Duodenal mucosa (tissue), 2 donors: ENCODE results near the gene ZNF3.
A peak's percentile ranks its signal among the peaks of the same experiment; 100 is the strongest.

Experiments used
- H3K27ac ChIP-seq: one replicate; pipeline ENCODE4 v1.7.0; 2013; ENCODE audit warnings: low read depth, low read length
- H3K27me3 ChIP-seq, 2 donors: one replicate each; pipeline ENCODE4 v1.7.0; 2013; ENCODE audit warnings: low read length in 2 of 2, control low read depth in 1 of 2; ENCODE audit not compliant: insufficient read depth in 2 of 2, control insufficient read depth in 1 of 2
- H3K36me3 ChIP-seq, 2 donors: one replicate each; pipeline ENCODE4 v1.7.0; 2013; ENCODE audit warnings: low read length in 2 of 2, control low read depth in 1 of 2; ENCODE audit not compliant: insufficient read depth in 2 of 2, control insufficient read depth in 1 of 2
- H3K4me1 ChIP-seq, 2 donors: one replicate each; pipeline ENCODE4 v1.7.0; 2013; ENCODE audit warnings: low read length in 2 of 2, control low read depth in 1 of 2; ENCODE audit not compliant: insufficient read depth in 2 of 2, control insufficient read depth in 1 of 2
- H3K4me3 ChIP-seq, 2 donors: one replicate each; pipeline ENCODE4 v1.7.0; 2013; ENCODE audit warnings: low read length in 2 of 2, low read depth in 1 of 2
- H3K9ac ChIP-seq, 2 donors: one replicate each; pipeline ENCODE4 v1.7.0; 2013; ENCODE audit warnings: low read length in 2 of 2, low read depth in 1 of 2
- H3K9me3 ChIP-seq, 2 donors: one replicate each; pipeline ENCODE4 v1.7.0; 2013; ENCODE audit warnings: low read length in 2 of 2, control low read depth in 1 of 2; ENCODE audit not compliant: control insufficient read depth in 1 of 2

Gene ZNF3

DNA sequence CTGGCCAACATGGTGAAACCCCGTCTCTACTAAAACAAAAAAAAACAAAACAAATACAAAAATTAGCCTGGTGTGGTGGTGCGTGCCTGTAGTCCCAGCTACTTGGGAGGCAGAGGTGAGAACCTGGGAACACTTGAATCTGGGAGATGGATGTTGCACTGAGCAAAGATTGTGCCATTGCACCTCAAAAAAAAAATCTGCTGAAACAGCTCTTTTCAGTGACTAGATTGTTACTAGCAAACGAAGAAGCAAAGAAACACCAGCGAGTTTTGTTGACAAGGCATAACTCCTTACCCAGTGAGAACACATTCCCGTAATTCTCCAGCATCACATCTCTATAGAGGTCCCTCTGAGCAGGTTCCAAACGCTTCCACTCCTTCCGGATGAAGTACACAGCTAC is 6.7 kb downstream of the ZNF3 start:
- Histone ChIP-seq H3K4me3 (no peak overlapping the region), H3K4me1 (peaks cover 15 to 20% of the 10 kb centered on the region in 2 donors), H3K27ac (no peak overlapping the region), H3K36me3 (peaks cover 59 to 74% of the 10 kb centered on the region in 2 donors), H3K27me3 (no peaks in the 10 kb centered on the region), H3K9ac (no peak overlapping the region), H3K9me3 (peaks cover 32 to 34% of the 10 kb centered on the region in 2 donors)

GRCh38 chr7:100072462-100072861 is 9.1 kb downstream of the ZNF3 start:
- Histone ChIP-seq H3K9me3 (peaks cover 32 to 35% of the 10 kb centered on the region in 2 donors), H3K27ac (no peak overlapping the region), H3K4me1 (peaks cover 7% of the 10 kb centered on the region in 2 donors), H3K4me3 (peak overlapping the region; percentile 10 to 12), H3K27me3 (no peaks in the 10 kb centered on the region), H3K36me3 (peaks cover 62 to 77% of the 10 kb centered on the region in 2 donors), H3K9ac (no peak overlapping the region)

- Histone ChIP-seq H3K27me3 (no peaks in the 10 kb centered on the region), H3K27ac (no peak overlapping the region), H3K4me1 (no peaks in the 10 kb centered on the region), H3K9ac (no peak overlapping the region), H3K4me3 (peak overlapping the region; percentile 4 to 48), H3K9me3 (peaks cover 32 to 35% of the 10 kb centered on the region in 2 donors), H3K36me3 (peaks cover 62 to 66% of the 10 kb centered on the region in 2 donors)
These were observed 10.4 kb downstream of the ZNF3 start for GRCh38 chr7:100071018-100071723.

DNA sequence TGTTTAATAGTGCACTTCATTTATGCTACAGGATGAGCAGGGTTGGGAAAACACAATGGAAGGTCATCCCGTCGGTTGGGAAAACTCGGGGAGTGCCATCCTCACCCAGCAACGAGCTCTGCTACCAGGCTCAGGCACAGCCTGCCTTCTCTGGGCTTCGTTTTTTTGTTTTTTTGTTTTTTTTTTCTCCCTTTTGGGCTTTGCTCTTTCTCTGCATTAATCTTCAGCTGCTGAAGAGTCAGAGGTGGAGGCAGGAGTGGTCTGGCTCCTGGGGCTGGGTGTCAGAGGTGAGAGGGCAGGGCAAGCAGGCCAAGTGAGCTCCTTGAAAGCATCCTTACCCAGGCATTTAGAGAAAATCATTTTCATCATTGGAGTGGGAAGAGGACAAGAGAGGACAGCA is 11.5 kb downstream of the ZNF3 start:
- H3K27me3 ChIP-seq = no peaks in the 10 kb centered on the region
- H3K36me3 ChIP-seq = peaks cover 50 to 59% of the 10 kb centered on the region in 2 donors
- H3K27ac ChIP-seq = no peak overlapping the region
- H3K9ac ChIP-seq = no peak overlapping the region
- peaks cover 32 to 35% of the 10 kb centered on the region in 2 donors for H3K9me3 ChIP-seq
- H3K4me1 ChIP-seq = no peaks in the 10 kb centered on the region
- no peak overlapping the region for H3K4me3 ChIP-seq

DNA sequence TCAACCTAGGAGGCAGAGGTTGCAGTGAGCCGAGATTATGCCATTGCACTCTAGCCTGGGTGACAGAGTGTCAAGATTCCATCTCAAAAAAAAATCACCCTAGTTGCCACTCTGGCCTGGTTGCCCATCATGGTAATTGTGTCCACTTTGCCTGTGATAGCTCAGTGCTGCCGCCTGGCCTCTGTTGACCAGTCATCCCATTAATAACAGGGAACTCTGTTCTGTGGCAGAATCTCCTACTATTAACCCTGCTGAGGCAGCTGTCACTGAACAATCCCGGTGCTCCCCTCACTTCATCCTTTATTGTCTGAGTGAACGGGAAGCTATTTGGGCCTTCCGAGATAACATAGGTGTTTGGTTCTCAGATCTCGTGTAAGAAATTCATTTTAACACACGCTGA is 14.6 kb downstream of the ZNF3 start:
- Histone ChIP-seq H3K9ac (no peak overlapping the region), H3K27me3 (no peaks in the 10 kb centered on the region), H3K4me1 (no peaks in the 10 kb centered on the region), H3K4me3 (no peak overlapping the region), H3K27ac (no peak overlapping the region), H3K36me3 (peaks cover 34 to 50% of the 10 kb centered on the region in 2 donors), H3K9me3 (peaks cover 20 to 23% of the 10 kb centered on the region in 2 donors)

GRCh38 chr7:100065452-100066186 is 15.9 kb downstream of the ZNF3 start:
- Histone ChIP-seq H3K36me3 (peaks cover 21 to 36% of the 10 kb centered on the region in 2 donors), H3K9me3 (peaks cover 6 to 9% of the 10 kb centered on the region in 2 donors), H3K27ac (no peak overlapping the region), H3K9ac (no peak overlapping the region), H3K27me3 (no peaks in the 10 kb centered on the region), H3K4me1 (no peaks in the 10 kb centered on the region), H3K4me3 (no peak overlapping the region)

DNA sequence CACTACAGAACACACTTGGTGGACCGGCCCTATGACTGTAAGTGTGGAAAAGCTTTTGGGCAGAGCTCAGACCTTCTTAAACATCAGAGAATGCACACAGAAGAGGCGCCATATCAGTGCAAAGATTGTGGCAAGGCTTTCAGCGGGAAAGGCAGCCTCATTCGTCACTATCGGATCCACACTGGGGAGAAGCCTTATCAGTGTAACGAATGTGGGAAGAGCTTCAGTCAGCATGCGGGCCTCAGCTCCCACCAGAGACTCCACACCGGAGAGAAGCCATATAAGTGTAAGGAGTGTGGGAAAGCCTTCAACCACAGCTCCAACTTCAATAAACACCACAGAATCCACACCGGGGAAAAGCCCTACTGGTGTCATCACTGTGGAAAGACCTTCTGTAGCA is 17.4 kb downstream of the ZNF3 start:
- Histone ChIP-seq H3K27me3 (no peaks in the 10 kb centered on the region), H3K36me3 (peaks cover 10 to 26% of the 10 kb centered on the region in 2 donors), H3K27ac (no peak overlapping the region), H3K9ac (no peak overlapping the region), H3K4me1 (no peaks in the 10 kb centered on the region), H3K4me3 (no peak overlapping the region), H3K9me3 (no peaks in the 10 kb centered on the region)

DNA sequence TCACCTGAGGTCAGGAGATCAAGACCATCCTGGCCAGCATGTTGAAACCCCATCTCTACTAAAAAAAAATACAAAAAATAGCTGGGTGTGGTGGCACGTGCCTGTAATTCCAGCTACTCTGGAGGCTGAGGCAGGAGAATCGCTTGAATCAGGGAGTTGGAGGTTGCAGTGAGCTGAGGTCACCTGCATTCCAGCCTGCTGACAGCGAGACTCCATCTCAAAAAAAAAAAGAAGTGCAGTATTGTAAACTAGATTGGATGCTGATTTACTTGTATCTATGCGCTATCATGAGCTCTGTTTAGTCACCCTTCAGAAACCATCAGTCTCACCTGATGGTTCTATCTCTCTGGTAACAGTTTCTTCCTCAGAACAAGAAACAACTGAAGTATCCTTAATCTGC is 18.1 kb downstream of the ZNF3 start:
- Histone ChIP-seq H3K4me1 (no peaks in the 10 kb centered on the region), H3K27ac (no peak overlapping the region), H3K36me3 (peaks cover 12 to 33% of the 10 kb centered on the region in 2 donors), H3K27me3 (no peaks in the 10 kb centered on the region), H3K4me3 (no peak overlapping the region), H3K9me3 (no peaks in the 10 kb centered on the region), H3K9ac (no peak overlapping the region)

DNA sequence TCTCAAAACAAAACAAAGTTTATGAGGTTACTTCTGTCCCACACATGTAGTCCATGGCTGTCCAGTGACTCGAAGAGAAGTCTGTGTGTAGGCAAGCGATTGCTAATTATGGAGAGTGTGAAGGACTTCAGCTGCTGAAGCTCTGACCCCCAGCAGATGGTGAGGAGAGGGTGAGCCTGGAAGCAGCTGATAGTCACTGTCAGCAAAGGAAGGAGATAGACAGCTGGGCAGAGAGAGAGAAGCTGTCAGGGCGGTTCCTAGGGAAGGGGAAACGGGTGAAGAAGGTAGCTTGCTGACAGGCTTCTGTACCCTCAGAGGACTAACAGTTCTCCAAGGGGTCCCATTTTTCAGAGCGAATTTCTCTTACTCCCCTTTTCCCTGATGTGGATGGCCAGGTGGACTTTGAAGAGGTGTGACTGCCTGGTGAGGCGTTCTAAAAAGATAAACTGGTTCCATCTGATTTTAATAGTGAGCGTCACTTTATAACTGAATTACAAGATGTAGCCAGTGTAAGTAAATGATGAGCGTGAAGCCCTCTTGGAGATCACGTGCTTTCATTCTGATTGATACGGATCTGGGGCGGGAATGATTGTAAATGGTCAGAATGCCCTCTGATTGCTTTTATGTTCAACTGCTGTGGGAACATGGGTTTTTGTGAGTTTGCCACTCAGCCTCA is 19.9 kb downstream of the ZNF3 start:
- H3K4me1 ChIP-seq = no peaks in the 10 kb centered on the region
- H3K36me3 ChIP-seq = peaks cover 26 to 47% of the 10 kb centered on the region in 2 donors
- H3K27ac ChIP-seq = no peak overlapping the region
- no peak overlapping the region for H3K4me3 ChIP-seq
- no peaks in the 10 kb centered on the region for H3K27me3 ChIP-seq
- no peaks in the 10 kb centered on the region for H3K9me3 ChIP-seq
- H3K9ac ChIP-seq = no peak overlapping the region

DNA sequence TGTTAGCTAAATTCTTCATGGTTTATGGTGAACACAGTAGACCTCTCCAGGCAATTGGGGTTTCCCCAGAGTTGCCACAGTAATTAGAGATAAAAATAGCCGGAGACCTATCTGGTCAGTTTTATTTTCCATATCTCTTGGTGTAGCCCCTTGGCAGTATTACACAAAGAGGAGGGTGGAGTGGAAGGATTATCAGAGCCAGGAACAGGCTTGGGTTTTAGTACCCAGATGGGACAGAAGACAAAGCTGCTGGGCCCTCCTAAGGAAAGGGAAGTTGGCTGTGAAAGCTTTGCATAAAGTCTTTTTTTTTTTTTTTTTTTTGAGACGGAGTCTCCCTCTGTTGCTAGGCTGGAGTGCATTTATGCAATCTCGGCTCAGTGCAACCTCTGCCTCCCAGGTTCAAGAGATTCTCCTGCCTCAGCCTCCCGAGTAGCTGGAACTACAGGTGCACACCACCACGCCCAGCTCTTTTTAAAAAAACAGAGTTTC is 22.2 kb downstream of the ZNF3 start:
- Histone ChIP-seq H3K9ac (no peak overlapping the region), H3K4me3 (no peak overlapping the region), H3K36me3 (peaks cover 20 to 35% of the 10 kb centered on the region in 2 donors), H3K27ac (no peak overlapping the region), H3K9me3 (no peaks in the 10 kb centered on the region), H3K4me1 (no peaks in the 10 kb centered on the region), H3K27me3 (no peaks in the 10 kb centered on the region)
